Loucy (cell line): Measurements from ENCODE around the gene MCC.

Experiments
- CTCF ChIP-seq: fragments of 200-600 bp; sonication (generic); conservative IDR thresholded peaks from 2 replicates; pipeline ENCODE4 v1.5.1; 2014; ENCODE audit warnings: mild to moderate bottlenecking, antibody characterized with exemption, low read length
- EZH2phosphoT487 ChIP-seq: fragments of 200-600 bp; IDR thresholded peaks from 2 replicates; pipeline ENCODE4 v1.6.1; 2018; ENCODE audit warnings: antibody characterized with exemption, mild to moderate bottlenecking, moderate library complexity, borderline replicate concordance

GRCh38 chr5:113209498-113209897 lies 278.8 kb downstream of the MCC start:
- no peak for TF ChIP-seq CTCF
- no peak for TF ChIP-seq EZH2phosphoT487
